ENCODE data around the gene MRPL4.
"Not testable (repeated sequence)": the region's sequence is repeated elsewhere in the genome, so short reads cannot be mapped to it uniquely, and the experiment has no call there.

GRCh38 chr19:10235409-10235808 is 16.6 kb upstream of the MRPL4 start:
- TF ChIP-seq EZH2 (IDR thresholded peaks at IDR 0.05; ENCODE audit: low read depth, unreplicated experiment); POLR2AphosphoS5 (IDR thresholded peaks at IDR 0.05; ENCODE audit: low read depth); CTCF (conservative IDR thresholded peaks at IDR 0.05; ENCODE audit: low read depth in 2 of 2); CREB1 (CRISPR knock-in tag; IDR thresholded peaks at IDR 0.05; ENCODE audit: low read depth); EZH2phosphoT487 (IDR thresholded peaks at IDR 0.05; ENCODE audit: unreplicated experiment); ZNF114 (CRISPR knock-in tag; IDR thresholded peaks at IDR 0.05); NANOG (IDR thresholded peaks at IDR 0.05; ENCODE audit: borderline replicate concordance); JUNB (IDR thresholded peaks at IDR 0.05; ENCODE audit: unreplicated experiment): not testable (repeated sequence)
- TF ChIP-seq, protein P1, sequence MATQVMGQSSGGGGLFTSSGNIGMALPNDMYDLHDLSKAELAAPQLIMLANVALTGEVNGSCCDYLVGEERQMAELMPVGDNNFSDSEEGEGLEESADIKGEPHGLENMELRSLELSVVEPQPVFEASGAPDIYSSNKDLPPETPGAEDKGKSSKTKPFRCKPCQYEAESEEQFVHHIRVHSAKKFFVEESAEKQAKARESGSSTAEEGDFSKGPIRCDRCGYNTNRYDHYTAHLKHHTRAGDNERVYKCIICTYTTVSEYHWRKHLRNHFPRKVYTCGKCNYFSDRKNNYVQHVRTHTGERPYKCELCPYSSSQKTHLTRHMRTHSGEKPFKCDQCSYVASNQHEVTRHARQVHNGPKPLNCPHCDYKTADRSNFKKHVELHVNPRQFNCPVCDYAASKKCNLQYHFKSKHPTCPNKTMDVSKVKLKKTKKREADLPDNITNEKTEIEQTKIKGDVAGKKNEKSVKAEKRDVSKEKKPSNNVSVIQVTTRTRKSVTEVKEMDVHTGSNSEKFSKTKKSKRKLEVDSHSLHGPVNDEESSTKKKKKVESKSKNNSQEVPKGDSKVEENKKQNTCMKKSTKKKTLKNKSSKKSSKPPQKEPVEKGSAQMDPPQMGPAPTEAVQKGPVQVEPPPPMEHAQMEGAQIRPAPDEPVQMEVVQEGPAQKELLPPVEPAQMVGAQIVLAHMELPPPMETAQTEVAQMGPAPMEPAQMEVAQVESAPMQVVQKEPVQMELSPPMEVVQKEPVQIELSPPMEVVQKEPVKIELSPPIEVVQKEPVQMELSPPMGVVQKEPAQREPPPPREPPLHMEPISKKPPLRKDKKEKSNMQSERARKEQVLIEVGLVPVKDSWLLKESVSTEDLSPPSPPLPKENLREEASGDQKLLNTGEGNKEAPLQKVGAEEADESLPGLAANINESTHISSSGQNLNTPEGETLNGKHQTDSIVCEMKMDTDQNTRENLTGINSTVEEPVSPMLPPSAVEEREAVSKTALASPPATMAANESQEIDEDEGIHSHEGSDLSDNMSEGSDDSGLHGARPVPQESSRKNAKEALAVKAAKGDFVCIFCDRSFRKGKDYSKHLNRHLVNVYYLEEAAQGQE (IDR thresholded peaks at IDR 0.05; ENCODE audit: unreplicated experiment): not testable (repeated sequence)
- TF ChIP-seq, protein P2, sequence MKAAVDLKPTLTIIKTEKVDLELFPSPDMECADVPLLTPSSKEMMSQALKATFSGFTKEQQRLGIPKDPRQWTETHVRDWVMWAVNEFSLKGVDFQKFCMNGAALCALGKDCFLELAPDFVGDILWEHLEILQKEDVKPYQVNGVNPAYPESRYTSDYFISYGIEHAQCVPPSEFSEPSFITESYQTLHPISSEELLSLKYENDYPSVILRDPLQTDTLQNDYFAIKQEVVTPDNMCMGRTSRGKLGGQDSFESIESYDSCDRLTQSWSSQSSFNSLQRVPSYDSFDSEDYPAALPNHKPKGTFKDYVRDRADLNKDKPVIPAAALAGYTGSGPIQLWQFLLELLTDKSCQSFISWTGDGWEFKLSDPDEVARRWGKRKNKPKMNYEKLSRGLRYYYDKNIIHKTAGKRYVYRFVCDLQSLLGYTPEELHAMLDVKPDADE (IDR thresholded peaks at IDR 0.05): not testable (repeated sequence)
